Measurements from ENCODE around the gene ARSG. TPM values are rescaled to one million over a fixed set of nuclear protein-coding genes. Genes with fewer than 3 reads are reported as not detected.

The ARSG gene
- total RNA-seq, 1 experiment from 2014 or later, result 7.9 TPM

DNA sequence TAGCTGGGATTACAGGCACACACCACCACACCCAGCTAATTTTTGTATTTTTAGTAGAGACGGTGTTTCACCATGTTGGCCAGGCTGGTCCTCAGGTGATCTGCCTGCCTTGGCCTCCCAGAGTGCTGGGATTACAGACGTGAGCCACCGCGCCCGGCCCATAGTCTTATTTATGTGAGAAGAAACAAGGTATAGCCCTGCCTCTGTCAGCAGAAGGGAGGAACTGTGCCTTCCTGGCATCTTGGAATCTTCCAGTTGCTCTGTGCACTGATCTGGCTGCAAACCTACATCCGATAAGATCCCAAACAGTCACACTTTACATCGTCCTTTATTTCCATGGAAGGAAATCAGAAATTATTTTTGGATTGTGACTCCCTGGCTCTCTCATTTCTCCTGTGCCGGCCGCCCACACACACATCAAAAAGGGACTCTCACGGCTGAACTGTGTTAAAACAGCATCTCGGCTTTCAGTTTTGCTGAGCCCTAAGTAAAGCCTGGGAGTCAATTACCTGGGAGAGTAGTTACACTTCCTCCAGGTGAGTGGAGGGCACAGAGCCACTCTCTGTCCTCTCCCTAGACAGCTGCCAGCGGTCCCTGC, 142.7 kb downstream of the ARSG start (continued):
- no peak for TF ChIP-seq ETV6 (CRISPR knock-in tag; IDR thresholded peaks at IDR 0.05)

- ChIA-PET CTCF (interaction anchor here (1.1 to 3.7 kb wide), 8 partner anchors 8 to 235 kb away, joined by 3 to 33 read pairs (median 7); partner anchors contain the start of genes AMZ2 and WIPI1), POLR2A (no interaction called here)
- DNase-seq (ENCODE audit: low spot score), result no peak
- H3K27me3 Mint-ChIP-seq (ENCODE audit: low read depth), result no peaks in the 10 kb centered on the region
- peaks cover 7% of the 10 kb centered on the region; the same call in 1 of the 2 replicates for H3K36me3 Mint-ChIP-seq
- no peak for TF ChIP-seq ETV6 (CRISPR knock-in tag; IDR thresholded peaks at IDR 0.05)
- no peak overlapping the region for H3K27ac Mint-ChIP-seq
- H3K4me1 Mint-ChIP-seq, result peaks cover 20% of the 10 kb centered on the region
- no peak overlapping the region for H3K4me3 Mint-ChIP-seq
- no peak for ATAC-seq
- no peaks in the 10 kb centered on the region for H3K9me3 Mint-ChIP-seq
Measured at GRCh38 chr17:68435361-68435760, 144.1 kb downstream of the ARSG start.

- peak overlapping the region; percentile 87 for H3K27ac Mint-ChIP-seq
- TF ChIP-seq ARID4B (CRISPR knock-in tag; IDR thresholded peaks at IDR 0.05; ENCODE audit: borderline replicate concordance) (no peak), FOXJ3 (CRISPR knock-in tag; IDR thresholded peaks at IDR 0.05; ENCODE audit: borderline replicate concordance) (no peak), PREB (CRISPR knock-in tag; IDR thresholded peaks at IDR 0.05; ENCODE audit: borderline replicate concordance) (no peak), HMGXB4 (CRISPR knock-in tag; IDR thresholded peaks at IDR 0.05) (peak; percentile 43; the same call in 1 of the 2 replicates), TEAD4 (CRISPR knock-in tag; IDR thresholded peaks at IDR 0.05) (no peak), ZNF232 (CRISPR knock-in tag; IDR thresholded peaks at IDR 0.05) (no peak), SMAD4 (CRISPR knock-in tag; IDR thresholded peaks at IDR 0.05) (no peak), NFE2L1 (CRISPR knock-in tag; IDR thresholded peaks at IDR 0.05) (peak; percentile 47; the same call in 1 of the 2 replicates)
- TF ChIP-seq, protein P1, sequence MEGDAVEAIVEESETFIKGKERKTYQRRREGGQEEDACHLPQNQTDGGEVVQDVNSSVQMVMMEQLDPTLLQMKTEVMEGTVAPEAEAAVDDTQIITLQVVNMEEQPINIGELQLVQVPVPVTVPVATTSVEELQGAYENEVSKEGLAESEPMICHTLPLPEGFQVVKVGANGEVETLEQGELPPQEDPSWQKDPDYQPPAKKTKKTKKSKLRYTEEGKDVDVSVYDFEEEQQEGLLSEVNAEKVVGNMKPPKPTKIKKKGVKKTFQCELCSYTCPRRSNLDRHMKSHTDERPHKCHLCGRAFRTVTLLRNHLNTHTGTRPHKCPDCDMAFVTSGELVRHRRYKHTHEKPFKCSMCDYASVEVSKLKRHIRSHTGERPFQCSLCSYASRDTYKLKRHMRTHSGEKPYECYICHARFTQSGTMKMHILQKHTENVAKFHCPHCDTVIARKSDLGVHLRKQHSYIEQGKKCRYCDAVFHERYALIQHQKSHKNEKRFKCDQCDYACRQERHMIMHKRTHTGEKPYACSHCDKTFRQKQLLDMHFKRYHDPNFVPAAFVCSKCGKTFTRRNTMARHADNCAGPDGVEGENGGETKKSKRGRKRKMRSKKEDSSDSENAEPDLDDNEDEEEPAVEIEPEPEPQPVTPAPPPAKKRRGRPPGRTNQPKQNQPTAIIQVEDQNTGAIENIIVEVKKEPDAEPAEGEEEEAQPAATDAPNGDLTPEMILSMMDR (IDR thresholded peaks at IDR 0.05), result peak; percentile 96
- H3K4me3 Mint-ChIP-seq, result no peak overlapping the region
- ChIA-PET CTCF (interaction anchor here (0.6 to 3.7 kb wide), 22 partner anchors 9 to 299 kb away, joined by 3 to 33 read pairs (median 4); partner anchors contain the start of genes AMZ2 and WIPI1), POLR2A (interaction anchor here (0.8 kb wide), 1 partner anchor 21 kb away, joined by 3 read pairs; the partner anchor contains the start of gene WIPI1)
- peaks cover 26% of the 10 kb centered on the region for H3K4me1 Mint-ChIP-seq
- no peaks in the 10 kb centered on the region for H3K9me3 Mint-ChIP-seq
- H3K27me3 Mint-ChIP-seq (ENCODE audit: low read depth), result no peaks in the 10 kb centered on the region
- ATAC-seq (peak; percentile 83), DNase-seq (ENCODE audit: low spot score) (peak; percentile 82)
- H3K36me3 Mint-ChIP-seq, result peaks cover 7% of the 10 kb centered on the region; the same call in 1 of the 2 replicates
Measured at GRCh38 chr17:68435876-68436842, 144.9 kb downstream of the ARSG start.
